ENCODE data around the gene FGB.

FGB gene

DNA sequence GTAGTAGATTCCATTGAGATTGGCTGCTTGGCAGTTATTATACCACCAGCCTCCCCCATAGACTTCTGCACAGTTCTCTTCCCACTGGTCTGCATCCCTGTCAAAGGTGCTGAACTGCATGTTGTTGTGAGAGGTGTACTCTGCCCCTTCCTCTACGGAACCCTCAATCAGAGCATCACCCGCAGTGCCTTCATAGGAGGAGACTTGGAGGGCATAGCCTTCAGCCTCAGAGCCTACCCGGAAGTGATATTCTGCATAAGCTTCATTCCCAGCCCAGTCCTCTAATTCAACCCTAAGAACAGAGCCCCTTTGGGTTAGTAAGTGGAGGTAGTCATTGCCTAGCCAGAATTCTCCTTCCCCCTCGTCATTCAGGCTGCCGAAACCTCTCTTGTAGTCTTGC lies 21.4 kb downstream of the FGB start:
- in situ Hi-C loops (cut with HindIII; ENCODE audit: low sequenced_read_pairs), result no loop called here
- no peak for DNase-seq (ENCODE audit: low read depth, low spot score)
- no peak overlapping the region for H3K4me3 ChIP-seq (ENCODE audit: low read depth, low read length)
- TF ChIP-seq, protein P1, sequence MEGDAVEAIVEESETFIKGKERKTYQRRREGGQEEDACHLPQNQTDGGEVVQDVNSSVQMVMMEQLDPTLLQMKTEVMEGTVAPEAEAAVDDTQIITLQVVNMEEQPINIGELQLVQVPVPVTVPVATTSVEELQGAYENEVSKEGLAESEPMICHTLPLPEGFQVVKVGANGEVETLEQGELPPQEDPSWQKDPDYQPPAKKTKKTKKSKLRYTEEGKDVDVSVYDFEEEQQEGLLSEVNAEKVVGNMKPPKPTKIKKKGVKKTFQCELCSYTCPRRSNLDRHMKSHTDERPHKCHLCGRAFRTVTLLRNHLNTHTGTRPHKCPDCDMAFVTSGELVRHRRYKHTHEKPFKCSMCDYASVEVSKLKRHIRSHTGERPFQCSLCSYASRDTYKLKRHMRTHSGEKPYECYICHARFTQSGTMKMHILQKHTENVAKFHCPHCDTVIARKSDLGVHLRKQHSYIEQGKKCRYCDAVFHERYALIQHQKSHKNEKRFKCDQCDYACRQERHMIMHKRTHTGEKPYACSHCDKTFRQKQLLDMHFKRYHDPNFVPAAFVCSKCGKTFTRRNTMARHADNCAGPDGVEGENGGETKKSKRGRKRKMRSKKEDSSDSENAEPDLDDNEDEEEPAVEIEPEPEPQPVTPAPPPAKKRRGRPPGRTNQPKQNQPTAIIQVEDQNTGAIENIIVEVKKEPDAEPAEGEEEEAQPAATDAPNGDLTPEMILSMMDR (IDR thresholded peaks at IDR 0.05; ENCODE audit: low read depth, low read length), result no peak

DNA sequence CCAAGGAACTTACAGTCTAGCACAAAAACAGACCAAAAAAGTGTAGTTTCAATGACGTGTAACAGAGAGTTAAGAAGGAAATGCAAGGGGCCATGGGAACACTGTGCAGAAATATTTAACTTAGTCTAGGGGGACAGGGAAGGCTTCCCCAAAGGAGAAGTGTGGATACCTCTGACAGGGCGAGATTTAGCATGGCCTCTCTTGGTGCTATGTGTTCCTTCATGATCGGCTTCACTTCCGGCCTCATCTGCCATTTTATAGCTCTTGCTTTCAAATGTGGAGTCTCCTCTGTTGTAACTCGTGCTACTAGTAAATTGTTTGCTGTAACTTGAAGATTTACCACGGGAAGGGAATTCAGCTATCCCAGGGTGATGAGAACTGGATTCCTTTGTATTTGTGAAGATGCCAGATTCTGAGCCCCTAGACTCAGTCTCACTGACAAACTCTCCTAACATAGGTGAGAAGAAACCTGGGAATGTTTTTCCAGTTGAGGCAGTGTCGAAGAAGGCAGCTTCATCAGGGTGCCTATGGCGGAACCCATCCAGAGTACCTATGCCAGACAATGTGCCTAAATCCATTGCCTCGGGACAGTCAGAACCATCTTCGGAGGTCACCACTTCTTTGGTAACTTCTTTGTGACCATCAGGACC lies 22.7 kb downstream of the FGB start:
- in situ Hi-C loops (cut with HindIII; ENCODE audit: low sequenced_read_pairs), result no loop called here
- TF ChIP-seq, protein P1 (IDR thresholded peaks at IDR 0.05; ENCODE audit: low read depth, low read length), result no peak
- no peak overlapping the region for H3K4me3 ChIP-seq (ENCODE audit: low read depth, low read length)
- DNase-seq (ENCODE audit: low read depth, low spot score), result no peak

DNA sequence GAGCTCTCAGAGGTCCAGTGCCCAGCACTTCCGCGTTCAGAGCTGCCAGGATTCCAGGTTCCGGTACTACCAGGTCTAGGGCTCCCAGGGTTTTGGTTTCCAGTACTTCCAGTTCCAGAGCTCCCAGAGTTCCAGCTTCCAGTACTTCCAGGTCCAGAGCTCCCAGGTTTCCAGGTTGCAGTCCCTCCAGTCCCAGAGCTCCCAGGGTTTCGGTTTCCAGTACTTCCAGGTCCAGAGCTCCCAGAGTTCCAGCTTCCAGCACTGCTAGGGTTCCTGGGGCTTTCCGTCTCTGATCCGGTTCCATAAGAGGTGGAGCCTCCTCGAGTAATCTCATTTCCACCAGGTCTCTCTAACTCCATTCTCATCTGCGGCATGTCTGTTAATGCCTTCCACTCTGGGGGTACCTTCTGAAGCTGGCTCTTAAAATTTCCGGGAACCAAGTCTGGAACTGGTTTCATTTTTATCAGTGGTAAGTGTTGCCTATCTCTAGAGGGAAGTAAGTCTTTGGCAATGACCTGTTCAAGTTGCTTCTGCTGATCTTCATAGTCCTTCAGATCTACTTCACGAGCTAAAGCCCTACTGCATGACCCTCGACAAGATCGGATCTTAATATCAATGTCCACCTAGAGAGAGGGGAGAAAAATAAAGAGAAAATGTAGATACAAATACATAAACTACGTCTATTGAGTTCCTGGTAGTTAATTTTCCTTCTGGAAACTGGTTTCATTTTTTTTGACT lies 23.7 kb downstream of the FGB start:
- H3K4me3 ChIP-seq (ENCODE audit: low read depth, low read length), result no peak overlapping the region
- TF ChIP-seq, protein P1 (IDR thresholded peaks at IDR 0.05; ENCODE audit: low read depth, low read length), result no peak
- in situ Hi-C loops (cut with HindIII; ENCODE audit: low sequenced_read_pairs), result no loop called here
- DNase-seq (ENCODE audit: low read depth, low spot score), result no peak

DNA sequence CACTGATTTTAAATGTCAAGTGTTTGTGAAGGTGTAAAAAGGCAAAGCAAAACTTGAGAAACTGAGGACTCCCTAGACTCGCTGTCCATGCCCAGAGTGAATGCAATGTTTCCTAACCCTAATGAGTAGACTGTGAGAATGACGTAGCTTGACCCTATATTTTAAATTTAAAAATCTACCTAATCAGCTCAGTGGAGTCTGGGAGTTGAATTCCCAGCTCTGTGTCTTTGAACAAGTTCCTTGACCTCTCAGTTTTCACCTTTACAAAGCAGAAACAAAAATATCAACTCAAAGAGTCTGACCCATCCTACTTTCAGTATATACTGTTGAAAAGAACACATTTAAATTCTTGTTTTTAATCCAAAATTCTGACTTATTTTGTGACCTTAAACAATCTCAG lies 25.4 kb downstream of the FGB start:
- in situ Hi-C loops (cut with HindIII; ENCODE audit: low sequenced_read_pairs), result no loop called here
- TF ChIP-seq, protein P1 (IDR thresholded peaks at IDR 0.05; ENCODE audit: low read depth, low read length), result no peak
- no peak overlapping the region for H3K4me3 ChIP-seq (ENCODE audit: low read depth, low read length)
- DNase-seq (ENCODE audit: low read depth, low spot score), result no peak

DNA sequence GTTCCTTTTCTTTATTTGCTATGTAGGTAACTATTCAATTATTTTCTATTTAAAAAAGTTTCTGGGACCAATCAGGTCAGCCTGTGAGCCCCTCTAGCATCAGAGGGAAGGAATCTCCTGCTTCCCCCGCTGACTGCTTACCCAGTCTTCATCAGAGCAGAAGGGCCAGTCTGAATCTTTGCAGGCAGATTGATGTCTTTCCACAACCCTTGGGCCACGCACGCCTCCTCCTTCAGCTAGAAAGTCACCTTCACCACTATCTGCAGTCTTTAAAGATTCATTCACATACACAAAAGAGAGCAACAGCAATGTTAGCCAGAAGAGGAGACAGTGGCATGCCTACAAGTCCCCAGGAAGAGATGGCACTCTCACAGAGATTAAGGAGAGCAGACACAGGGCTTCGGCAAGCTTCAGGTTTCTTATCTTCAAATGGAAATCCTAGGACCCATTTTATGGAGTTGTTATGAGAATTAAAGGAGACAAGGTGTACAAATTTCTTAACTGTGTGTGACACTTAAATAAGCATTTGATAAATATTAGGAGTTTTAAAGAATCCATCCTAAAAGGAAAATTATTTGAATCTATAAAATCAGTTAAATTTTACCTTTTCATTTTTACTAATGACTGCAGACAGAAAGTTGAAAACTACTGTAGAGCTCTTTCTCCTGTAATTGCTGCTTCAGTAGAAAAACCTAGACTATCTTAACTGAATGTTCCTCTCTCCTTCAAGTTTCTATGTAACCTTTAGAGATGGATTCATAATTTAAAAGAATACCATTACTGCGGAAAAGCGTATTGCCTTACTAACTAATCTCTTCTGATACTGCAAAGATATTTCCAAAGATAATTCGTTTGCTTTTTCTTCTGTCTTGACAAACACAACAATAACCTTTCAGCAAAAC lies 26.7 kb downstream of the FGB start:
- TF ChIP-seq, protein P1 (IDR thresholded peaks at IDR 0.05; ENCODE audit: low read depth, low read length), result no peak
- in situ Hi-C loops (cut with HindIII; ENCODE audit: low sequenced_read_pairs), result no loop called here
- DNase-seq (ENCODE audit: low read depth, low spot score), result no peak

DNA sequence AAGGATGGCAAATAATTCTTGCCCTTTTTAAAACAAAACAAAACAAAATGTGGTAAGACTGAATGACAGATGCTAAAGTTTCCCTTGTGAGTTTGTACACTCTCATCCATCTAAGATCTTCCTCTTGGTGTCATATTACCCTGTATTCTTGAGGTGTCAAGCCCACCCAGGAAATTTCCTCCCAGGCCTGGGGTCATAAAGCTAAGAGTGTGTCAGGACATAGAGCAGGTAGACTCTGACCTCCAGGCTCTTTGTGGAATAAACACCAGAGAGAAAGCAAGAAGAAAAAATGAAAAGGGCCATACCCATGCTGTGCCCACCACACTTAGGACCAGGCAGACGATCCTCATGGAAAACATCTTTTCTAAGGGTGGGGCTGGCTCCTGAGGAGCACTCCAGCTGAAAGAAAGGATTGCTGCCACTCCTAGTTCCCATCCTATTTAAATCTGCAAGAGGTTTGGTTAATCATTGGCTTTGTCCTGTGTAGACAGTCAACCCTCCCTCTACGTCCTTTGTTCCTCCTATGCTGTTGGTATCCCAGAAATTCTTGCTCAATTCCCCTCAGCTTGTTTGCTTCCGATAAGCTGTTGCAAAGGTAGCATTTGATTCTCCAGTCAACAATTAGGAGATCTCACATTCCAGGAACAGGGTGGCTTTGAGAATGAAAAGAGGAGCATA lies 27.7 kb downstream of the FGB start, which contains the start of gene FGA:
Gene FGA, minus strand, starts transcription at position 414 of the 678 bp plus-strand sequence. Its CDS starts 55 bp downstream, at position 359.
- no peak for DNase-seq (ENCODE audit: low read depth, low spot score)
- in situ Hi-C loops (cut with HindIII; ENCODE audit: low sequenced_read_pairs), result no loop called here
- no peak within 1 kb of the TSS for H3K4me3 ChIP-seq (ENCODE audit: low read depth, low read length)
- TF ChIP-seq, protein P1 (IDR thresholded peaks at IDR 0.05; ENCODE audit: low read depth, low read length), result no peak

More for the DNA sequence above, 26.7 kb downstream of the FGB start:
- H3K4me3 ChIP-seq (ENCODE audit: low read depth, low read length), result no peak overlapping the region

All from astrocyte of the spinal cord (primary cell).